ENCODE data around the gene NRXN3. TPM values are rescaled to one million over a fixed set of nuclear protein-coding genes. Genes with fewer than 3 reads are reported as not detected.
"Not testable (repeated sequence)": the region's sequence is repeated elsewhere in the genome, so short reads cannot be mapped to it uniquely, and the experiment has no call there.

Gene NRXN3
- total and polyA plus RNA-seq, 2 donors (not counting 1 experiment from before 2014, with no cell fraction given), result 0.83 to 34.6 TPM

- H3K27ac ChIP-seq (ENCODE audit: insufficient read depth, low read length), result no peak overlapping the region
- H3K4me2 ChIP-seq (ENCODE audit: extremely low read depth, insufficient read depth, low read length), result no peak overlapping the region
- TF ChIP-seq EZH2 (IDR thresholded peaks at IDR 0.05; ENCODE audit: low read length, missing control alignments), result no peak
- no peak for TF ChIP-seq CTCF (conservative IDR thresholded peaks at IDR 0.05 in 1 of 2, IDR thresholded peaks at IDR 0.05 in 1 of 2; ENCODE audit: low read depth in 1 of 2, low read length in 2 of 2)
- no peaks in the 10 kb centered on the region for H3K9me3 ChIP-seq (ENCODE audit: control insufficient read depth, insufficient read depth, low read depth, low read length)
- H3K9ac ChIP-seq (ENCODE audit: insufficient read depth, low read length), result no peak overlapping the region
- no peak overlapping the region for H3K4me3 ChIP-seq (replicated peaks in 1 of 4; ENCODE audit: control extremely low read depth in 1 of 4, insufficient read depth in 1 of 4, low read depth in 3 of 4, low read length in 4 of 4)
- no peaks in the 10 kb centered on the region for H3K79me2 ChIP-seq (ENCODE audit: control insufficient read depth, insufficient read depth, low read length)
- no peaks in the 10 kb centered on the region for H4K20me1 ChIP-seq (ENCODE audit: control insufficient read depth, extremely low read depth, insufficient read depth, low read length)
- no peaks in the 10 kb centered on the region for H3K36me3 ChIP-seq (ENCODE audit: control insufficient read depth, insufficient read depth, low read length)
- DNase-seq (ENCODE audit: low read depth in 2 of 2), result no peak
- H3K4me1 ChIP-seq (ENCODE audit: control insufficient read depth, extremely low read depth, insufficient read depth, low read length), result no peaks in the 10 kb centered on the region
- no peak overlapping the region for H2AFZ ChIP-seq (ENCODE audit: low read length)
- H3K27me3 ChIP-seq (ENCODE audit: control insufficient read depth, insufficient read depth, low read length), result no peaks in the 10 kb centered on the region
Observed at GRCh38 chr14:79766511-79766910, 1596.3 kb downstream of the NRXN3 start.

- Histone ChIP-seq H3K9me3 (ENCODE audit: control insufficient read depth, insufficient read depth, low read depth, low read length) (no peaks in the 10 kb centered on the region), H3K4me1 (ENCODE audit: control insufficient read depth, extremely low read depth, insufficient read depth, low read length) (no peaks in the 10 kb centered on the region), H4K20me1 (ENCODE audit: control insufficient read depth, extremely low read depth, insufficient read depth, low read length) (no peaks in the 10 kb centered on the region), H3K4me2 (ENCODE audit: extremely low read depth, insufficient read depth, low read length) (no peak overlapping the region), H3K36me3 (ENCODE audit: control insufficient read depth, insufficient read depth, low read length) (no peaks in the 10 kb centered on the region), H3K4me3 (replicated peaks in 1 of 4; ENCODE audit: control extremely low read depth in 1 of 4, insufficient read depth in 1 of 4, low read depth in 3 of 4, low read length in 4 of 4) (no peak overlapping the region), H3K9ac (ENCODE audit: insufficient read depth, low read length) (no peak overlapping the region), H2AFZ (ENCODE audit: low read length) (no peak overlapping the region), H3K27me3 (ENCODE audit: control insufficient read depth, insufficient read depth, low read length) (no peaks in the 10 kb centered on the region), H3K79me2 (ENCODE audit: control insufficient read depth, insufficient read depth, low read length) (no peaks in the 10 kb centered on the region), H3K27ac (ENCODE audit: insufficient read depth, low read length) (no peak overlapping the region)
- no peak for DNase-seq (ENCODE audit: low read depth in 2 of 2)
- TF ChIP-seq CTCF (conservative IDR thresholded peaks at IDR 0.05 in 1 of 2, IDR thresholded peaks at IDR 0.05 in 1 of 2; ENCODE audit: low read depth in 1 of 2, low read length in 2 of 2) (no peak), EZH2 (IDR thresholded peaks at IDR 0.05; ENCODE audit: low read length, missing control alignments) (no peak)
Observed at GRCh38 chr14:79767251-79767650, 1597.1 kb downstream of the NRXN3 start.

GRCh38 chr14:79767721-79768120 is 1597.5 kb downstream of the NRXN3 start:
- H3K79me2 ChIP-seq (ENCODE audit: control insufficient read depth, insufficient read depth, low read length); H3K9ac ChIP-seq (ENCODE audit: insufficient read depth, low read length); H3K36me3 ChIP-seq (ENCODE audit: control insufficient read depth, insufficient read depth, low read length); H3K27ac ChIP-seq (ENCODE audit: insufficient read depth, low read length); DNase-seq (ENCODE audit: low read depth in 2 of 2); H3K4me1 ChIP-seq (ENCODE audit: control insufficient read depth, extremely low read depth, insufficient read depth, low read length); H3K9me3 ChIP-seq (ENCODE audit: control insufficient read depth, insufficient read depth, low read depth, low read length); H3K27me3 ChIP-seq (ENCODE audit: control insufficient read depth, insufficient read depth, low read length); H3K4me3 ChIP-seq (replicated peaks in 1 of 4; ENCODE audit: control extremely low read depth in 1 of 4, insufficient read depth in 1 of 4, low read depth in 3 of 4, low read length in 4 of 4); H4K20me1 ChIP-seq (ENCODE audit: control insufficient read depth, extremely low read depth, insufficient read depth, low read length); H2AFZ ChIP-seq (ENCODE audit: low read length); H3K4me2 ChIP-seq (ENCODE audit: extremely low read depth, insufficient read depth, low read length): not testable (repeated sequence)

Measured in fibroblast of lung (primary cell).